SHP77 (cell line): Measurements from ENCODE around the gene FLT3.
"Not testable (repeated sequence)": the region's sequence is repeated elsewhere in the genome, so short reads cannot be mapped to it uniquely, and the experiment has no call there.

ENCODE experiments used
- DNase-seq, 2 experiments: peaks; one replicate each; lab custom pipeline; 2025; lab: John Stamatoyannopoulos, UW

The FLT3 gene

DNA sequence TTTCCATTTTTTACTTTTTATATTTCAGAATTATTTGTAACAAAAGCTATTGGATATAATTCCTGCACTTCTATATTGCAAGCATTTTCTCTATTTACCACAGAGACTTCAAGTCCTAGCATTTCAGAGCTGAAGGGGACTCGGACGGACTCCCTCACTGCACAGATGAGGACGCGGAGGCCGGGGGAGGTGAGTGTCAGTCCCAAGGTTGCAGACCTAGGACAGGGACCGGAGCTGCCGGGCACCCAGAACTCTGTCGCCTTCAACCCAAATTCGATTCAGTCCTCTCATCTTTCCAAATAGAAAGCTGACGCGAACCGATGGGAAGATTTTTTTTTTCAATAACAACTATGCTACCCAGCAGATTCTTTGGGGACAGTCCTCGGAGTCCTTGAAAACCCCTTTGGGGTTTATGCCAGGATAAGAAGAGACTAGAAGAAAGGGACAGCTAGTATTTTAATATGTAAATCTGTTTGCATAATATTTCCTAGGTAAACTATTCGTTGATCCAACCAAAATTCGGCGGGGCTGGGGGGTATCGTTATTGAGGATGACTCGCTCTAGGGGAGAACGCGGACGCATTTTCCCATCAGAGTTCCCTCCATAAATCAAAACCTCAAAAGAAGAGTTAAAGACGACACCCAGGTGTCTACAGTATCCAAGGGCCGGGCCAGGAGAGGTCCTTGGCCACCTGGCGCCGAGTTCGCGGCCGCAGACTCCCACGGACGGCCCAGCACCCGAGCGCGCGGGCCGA lies 803 bp downstream of the FLT3 start:
- no peak for DNase-seq

DNA sequence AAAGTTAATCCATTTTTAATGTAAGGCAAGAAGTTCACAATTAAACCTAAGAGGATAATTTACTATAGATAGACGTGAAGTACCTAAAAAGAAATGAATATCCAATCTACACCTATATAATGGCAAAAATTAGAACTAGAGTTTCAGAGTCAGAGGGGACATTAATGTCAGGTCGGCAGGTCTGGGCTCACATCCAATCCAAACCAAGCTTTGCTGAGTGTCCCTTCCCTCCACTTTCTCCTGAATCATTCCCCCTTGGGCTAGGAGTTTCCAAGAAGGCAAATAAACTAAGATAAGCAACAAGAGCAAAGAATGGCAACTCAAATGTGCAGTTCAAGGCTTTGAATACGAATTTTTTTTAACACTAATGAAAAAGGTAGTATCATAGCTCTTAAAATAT lies 2.9 kb downstream of the FLT3 start:
- no peak for DNase-seq

DNA sequence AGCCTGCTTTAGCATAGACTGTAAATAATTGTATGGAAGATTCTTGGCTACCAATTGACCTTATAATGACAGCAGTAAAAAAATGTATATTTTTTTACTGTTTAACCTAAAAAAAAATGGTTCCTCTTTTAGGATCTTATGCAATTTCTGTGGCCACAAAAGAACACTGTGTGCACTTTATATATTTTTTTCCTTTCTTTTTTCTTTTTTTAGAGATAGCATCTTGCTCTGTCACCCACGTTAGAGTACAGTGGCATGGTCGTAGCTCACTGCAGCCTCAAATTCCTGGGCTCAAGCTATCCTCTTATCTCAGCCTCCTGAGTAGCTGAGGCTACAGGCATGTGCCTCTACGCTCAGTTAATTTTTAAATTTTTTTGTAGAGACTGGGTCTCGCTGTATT lies 6.1 kb downstream of the FLT3 start:
- DNase-seq, result no peak

DNA sequence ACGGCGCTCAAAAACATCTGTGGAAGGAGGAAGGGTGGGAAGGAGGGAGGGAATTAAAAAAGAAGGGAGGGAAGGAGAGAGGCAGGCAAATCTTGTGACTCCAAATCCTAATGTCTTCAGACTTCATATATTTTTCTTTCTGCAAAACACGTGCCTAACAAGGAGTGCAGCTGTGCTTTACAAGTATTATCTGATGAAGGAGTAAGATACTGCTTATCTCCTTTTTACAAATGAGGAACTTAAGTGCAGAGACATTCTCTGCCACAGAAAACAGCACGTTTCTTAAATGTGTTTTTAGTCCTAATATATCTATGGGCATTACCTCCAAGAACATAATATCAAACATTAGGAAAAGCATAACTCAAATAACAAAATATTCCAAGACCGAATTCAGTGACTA lies 6.5 kb downstream of the FLT3 start:
- no peak for DNase-seq

DNA sequence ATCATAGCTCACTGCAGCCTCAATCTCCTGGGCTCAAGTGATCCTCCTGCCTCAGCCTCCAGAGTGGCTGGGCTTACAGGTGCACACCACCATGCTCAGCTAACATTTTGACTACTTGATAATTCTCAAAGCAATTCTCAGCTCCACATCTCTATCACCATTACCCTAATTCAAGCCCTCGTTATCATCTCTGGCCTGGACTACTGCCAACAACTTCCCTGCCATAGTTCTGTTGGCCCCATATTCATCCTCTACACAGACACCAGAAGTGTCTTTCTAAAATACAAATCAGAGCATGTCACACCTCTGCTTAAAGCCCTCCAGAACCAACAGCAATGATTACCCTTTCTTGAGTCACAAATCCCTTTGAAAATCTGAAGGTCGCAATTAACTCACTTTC lies 7.9 kb downstream of the FLT3 start:
- no peak for DNase-seq

DNA sequence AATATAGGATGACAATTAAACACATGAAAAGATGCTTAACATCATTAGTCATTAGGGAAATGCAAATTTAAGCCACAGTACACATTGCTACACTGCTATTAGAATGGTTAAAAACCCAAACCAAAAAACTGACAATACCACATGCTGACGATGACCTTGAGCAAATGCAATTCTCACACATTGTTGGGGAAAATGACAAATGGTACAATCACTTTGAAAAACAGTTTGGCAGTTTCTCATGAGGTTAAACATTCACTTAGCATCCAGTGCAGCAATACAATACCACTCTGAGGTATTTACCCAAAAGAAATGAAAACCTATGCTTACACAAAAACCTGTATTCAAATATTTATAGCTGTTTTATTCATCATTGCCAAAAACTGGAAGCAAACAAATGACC lies 11.3 kb downstream of the FLT3 start:
- no peak for DNase-seq

DNA sequence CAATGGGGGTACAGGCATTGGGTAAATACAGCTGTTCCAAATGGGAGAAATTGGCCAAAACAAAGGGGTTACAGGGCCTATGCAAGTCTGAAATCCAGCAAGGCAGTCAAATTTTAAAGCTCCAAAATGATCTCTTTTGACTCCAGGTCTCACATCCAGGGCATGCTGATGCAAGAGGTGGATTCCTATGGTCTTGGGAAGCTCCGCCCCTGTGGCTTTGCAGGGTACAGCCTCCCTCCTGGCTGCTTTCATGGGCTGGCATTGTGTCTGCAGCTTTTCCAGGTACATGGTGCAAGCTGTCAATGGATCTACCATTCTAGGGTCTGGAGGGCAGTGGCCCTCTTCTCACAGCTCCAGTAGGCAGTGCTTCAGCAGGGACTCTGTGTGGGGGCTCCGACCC lies 22.6 kb downstream of the FLT3 start:
- DNase-seq, result not testable (repeated sequence)

DNA sequence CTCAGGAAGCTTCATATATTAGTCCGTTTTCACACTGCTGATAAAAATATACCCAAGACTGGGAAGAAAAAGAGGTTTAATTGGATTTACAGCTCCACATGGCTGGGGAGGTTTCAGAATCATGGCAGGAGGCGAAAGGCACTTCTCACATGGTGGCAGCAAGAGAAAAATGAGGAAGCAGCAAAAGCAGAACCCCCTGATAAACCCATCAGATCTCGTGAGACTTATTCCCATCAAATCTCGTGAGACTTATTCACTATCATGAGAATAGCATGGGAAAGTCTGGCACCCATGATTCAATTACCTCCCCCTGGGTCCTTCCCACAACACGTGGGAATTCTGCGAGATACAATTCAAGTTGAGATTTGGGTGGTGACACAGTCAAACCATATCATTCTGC lies 23.1 kb downstream of the FLT3 start:
- DNase-seq, result no peak

DNA sequence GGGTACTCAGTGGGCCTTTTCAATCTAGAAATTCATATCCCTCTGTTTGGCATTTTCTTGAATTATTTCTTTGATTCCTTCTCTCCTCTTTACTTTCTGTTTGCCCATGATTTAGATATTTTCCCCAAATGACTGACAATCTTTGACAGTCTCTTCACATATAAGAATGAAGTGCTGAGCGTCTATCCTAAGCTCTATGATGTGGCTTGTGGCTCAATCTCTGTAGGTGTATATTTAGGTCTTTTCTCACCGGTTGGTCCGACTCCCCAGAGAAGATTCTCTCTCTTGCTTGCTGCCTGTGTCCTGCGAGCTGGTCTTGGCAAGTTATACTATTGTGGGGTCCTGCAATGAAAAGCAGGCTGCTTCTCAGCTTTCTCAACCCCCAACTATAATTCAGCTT lies 29.0 kb downstream of the FLT3 start:
- DNase-seq, result no peak

DNA sequence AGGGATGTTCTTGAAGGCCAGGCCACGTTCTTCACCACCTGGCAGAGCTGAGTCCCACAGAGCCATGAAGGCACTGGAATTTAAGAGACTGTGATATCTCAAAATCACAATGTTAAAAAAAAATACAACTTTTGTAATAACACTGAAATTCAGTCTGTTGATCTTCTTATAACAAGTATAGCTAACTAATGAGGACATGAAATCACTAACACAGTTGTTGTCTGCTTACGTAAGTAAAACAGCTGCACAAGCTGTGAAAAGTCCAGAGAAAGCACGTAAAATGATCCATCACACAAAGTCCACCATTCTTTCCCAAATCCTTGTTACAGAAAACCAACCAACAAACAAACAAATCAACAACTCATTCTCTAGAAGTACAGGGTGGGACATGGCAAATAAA lies 32.9 kb downstream of the FLT3 start:
- no peak for DNase-seq

DNA sequence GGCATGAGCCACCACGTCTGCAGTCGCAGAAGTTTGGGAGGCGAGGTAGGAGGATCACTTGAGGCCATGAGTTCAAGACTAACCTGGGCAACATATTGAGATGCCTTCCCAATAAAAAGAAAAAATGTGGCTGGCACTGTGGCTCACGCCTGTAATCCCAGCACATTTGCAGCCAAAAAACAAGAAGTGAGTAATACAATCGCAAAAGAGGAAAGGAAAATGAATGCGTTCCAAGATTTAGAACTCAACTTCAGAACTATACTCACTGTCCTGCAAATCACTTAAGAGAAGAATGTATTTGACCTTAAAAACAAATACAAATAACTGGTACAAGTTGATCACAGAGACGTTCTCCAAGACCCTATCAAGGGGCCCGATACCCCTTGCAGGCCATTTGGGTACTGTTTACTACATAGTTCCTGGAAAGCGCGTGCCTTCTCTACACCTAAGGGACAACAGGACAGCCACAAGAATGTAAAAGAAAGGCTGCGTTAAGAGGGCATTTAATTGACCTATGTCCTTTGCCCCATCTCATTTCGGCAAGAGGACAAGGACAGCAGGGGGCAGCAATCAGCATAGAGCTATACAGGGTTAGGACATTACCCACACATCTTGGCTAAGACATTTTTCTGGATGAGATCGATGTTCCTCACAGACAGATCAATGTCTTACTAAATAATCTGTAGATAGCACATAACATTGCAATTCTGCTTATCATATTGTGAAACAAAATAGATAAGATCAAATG lies 41.3 kb downstream of the FLT3 start:
- no peak for DNase-seq

DNA sequence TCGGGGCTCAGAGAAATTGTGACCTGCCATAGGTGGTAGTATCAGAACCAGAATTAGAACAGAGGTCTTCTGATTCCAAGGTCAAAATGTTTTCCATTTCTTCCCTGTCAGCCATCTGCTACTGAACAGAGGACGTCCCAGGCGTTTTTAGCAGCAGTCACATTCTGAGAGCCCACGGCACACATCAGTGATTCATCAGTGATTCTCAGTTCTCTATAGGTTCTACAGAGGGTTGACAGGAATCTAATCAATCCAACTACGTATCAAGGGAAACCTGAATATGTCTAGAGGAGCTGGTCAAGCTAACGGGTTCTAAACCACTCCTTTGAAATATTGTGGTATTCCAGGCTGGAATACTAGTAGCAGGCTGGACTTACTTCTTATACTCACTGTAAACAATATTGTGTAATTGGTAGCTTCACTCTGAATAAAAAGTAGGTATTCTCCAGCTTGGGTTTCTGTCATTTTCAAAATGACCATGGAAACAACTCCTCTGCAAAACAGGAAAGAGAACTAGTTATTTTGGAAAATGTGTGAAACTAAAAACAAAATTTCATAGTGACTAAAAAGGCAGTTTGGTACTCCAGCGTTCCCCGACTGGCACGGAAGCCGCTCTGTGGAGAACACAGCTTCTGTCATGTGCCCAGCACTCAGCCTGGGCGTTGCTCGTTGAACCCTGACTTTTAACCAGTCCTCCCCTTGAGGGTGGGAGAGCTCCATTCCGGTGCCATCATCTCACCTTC lies 43.2 kb downstream of the FLT3 start:
- DNase-seq, result no peak

DNA sequence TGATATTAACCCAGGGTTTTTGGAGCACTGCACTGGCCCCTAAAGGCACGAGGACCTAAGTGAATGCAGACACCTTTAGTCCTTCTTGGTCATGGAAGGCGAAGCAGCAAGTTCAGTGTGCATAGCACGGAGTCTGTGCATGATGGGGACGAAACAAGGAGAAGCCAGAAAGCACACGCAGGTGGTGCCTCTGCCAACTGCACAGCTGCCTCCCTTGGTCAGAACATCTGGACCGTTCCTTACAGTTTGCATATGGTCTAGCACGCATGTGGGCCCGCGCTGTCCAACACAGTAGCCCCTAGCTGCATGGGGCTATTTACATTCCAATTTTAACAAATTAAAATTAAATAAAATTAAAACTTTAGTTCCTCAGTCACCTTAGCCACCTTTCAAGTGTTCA lies 44.0 kb downstream of the FLT3 start:
- no peak for DNase-seq

DNA sequence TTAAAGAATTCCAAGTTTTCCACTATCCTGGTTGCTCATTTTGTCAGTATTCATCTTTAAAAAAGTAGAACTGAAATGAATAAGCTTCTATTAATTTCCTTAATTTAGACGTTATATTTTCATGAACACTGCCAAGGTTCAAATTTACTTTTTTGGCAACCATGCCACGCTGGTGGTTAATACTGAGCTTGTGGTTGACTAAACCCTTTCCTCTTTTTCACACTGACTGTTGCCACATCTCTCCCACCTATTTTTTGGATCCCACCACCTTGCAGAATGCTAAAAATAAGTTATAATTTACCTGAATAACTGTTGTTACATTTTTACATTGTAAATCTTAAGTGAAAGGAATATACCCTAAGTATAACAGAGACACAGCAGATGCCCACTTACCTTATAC lies 45.0 kb downstream of the FLT3 start:
- DNase-seq, result no peak

DNA sequence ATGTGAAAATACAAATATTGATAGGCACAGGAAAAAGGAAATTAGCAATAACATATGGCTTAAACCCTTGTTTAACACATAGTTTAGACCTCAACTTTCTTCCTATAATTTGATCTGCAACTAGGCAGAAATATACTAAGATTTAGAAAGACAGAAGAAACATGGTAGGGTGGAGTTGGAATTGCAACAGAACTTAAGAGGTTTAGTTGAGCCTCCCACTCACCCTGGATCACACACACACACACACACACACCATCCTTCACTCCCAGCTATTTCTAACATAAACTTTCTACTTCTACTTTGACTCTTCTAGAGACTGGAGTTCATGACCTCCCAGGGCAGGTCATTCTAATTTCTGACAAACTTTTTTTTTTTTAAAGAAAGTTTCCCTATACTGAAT lies 47.4 kb downstream of the FLT3 start:
- DNase-seq, result no peak

DNA sequence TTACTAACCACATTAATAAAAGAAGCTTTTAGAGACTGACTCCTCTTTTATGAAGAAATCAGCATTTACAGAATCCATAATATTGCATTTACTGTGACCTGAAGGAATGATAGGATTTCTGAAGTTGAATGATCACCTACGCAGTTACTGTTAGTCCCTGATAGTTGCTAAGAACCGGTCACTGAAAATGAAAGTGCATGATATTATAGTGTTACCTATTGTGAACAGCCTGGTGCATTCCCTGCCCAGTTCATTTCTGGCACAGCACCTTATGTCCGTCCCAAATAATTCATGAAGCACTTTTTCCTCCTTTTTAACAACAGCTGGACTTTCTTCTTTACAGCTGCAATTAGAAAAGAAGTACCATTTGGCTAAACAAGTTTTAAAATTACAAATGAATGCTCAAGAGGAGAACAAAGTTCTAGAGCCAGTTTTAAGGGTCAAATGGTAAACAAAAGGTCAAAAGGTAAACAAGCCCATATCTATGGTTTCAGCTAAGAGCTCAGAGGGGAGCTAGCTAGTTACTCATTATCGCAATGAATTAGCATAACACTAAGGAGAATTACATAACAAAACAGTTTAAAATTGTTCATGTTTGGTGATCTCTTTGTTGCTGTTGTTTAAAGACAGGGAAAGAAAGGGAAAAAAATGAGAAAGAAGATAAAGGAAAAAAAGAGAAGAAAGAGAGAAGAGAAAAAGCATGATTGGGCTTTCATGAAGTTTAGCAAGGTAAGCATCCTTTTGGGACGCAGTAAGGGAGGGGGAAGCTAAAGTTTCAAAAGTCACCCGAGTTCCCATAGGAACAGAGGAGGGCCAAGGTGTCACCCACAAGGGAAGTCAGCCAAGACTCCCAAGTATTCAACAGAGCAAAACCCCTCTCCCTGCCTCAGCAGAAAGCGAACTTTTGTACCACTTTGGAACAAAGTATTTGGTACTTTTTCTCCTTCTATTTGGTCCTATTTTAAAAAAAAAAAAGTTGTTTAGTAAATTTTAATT lies 50.2 kb downstream of the FLT3 start:
- DNase-seq, result no peak

DNA sequence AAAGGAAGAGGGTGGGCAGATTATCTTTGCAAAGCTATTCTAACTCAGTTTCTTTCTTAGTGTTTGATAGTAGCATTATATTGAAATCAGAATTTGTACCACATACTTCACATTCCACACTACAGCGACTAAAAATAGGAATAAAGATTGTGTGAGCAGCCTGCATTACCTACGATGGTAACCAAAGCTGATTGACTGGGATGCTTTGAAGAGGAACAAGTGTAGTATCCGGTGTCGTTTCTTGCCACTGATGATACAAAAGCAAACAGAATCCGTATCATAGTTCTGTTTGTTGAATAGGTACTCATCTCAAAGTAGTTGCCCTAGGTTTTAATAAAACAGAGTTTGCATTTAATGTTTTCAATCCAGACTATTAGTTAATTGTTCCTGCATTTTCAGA lies 51.2 kb downstream of the FLT3 start:
- no peak for DNase-seq

DNA sequence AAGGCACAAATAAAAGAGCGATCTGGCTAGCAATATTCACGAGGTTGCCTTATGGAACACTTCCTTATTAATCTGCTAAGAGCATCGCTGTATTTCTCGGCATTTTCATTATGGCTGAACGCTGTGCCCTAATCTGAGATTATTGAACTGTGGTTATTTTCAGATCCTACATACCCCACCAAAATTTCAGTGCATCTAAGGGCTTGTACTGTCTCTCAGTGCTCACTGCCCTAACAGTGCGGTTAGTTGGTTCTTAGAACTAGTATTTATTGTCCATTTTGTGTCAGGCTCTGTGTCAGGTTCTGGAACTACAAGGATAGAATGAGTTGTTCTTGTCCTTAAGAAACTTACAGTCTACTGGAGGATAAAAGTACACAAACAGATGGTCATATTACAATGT lies 51.6 kb downstream of the FLT3 start:
- DNase-seq, result no peak

DNA sequence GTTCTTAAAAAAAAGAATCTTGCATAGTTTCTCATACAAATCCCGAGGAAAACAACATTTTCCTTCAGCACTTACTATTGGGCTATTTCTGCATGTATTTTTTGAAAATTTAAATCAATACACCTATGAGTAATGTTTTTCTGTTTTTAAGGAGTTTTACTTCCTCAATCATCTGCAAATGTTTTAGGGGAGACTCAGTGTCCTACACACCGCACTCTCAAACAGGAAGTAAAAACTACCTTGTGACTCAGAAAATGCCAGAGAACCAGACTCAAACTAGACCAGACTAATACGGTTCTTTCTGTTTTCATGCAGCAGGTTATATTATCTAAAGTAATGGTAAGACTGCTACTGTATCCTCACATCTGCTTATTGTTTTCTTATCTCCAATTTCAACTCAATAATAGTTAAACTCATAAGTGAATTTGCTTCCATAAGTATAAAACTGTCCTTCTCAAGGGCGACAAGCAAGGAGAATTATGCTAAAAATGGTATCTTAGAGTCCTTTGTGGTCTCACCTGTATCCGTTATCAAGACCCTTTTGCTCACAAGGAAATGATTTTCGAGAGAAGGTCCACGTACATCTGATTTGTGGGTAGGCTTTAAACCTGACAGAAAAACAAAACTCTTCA lies 52.5 kb downstream of the FLT3 start:
- DNase-seq, result no peak

DNA sequence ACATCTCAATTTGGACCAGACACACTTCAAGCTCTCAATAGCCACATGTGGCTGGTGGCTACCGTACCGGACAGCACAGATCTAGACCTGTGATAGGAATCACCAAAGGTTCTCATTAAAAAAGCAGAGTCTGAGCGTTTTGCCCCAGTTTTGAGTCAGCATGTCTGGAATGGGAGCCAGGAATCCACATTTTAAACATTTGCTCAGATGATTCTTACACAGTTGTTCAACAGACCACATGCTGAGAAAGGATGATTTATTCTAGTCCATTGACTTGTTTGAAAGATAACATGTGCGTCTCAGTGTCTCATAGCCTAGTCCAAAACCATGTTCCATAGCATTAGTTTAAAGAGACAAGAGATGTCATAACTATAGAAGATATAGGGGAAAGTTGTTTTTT lies 53.4 kb downstream of the FLT3 start:
- DNase-seq, result no peak

DNA sequence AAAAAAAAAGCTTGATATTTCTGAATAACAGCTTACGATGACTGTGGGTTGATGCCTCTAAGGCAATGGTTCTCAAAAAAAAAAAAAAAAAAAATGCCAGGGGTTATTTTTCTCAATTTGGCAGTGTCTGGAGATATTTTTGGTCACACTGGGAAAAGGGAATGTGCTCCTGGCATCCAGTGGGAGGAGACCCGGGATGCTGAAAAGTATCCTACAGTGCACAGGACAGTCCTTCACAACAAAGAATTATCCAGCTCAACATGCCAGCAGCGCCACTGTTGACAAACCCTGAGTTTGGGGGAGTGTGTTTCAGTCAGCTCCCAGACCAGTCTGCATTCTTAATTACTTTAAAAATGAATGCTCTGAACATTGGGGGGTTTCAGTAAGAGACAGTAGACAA lies 54.5 kb downstream of the FLT3 start:
- DNase-seq, result no peak
